HCT116 (cell line): ENCODE measurements around the gene POP4.

Source experiments
- POLR2A ChIP-seq: IDR thresholded peaks from 2 replicates; pipeline ENCODE4 v1.7.0; 2011; ENCODE audit warnings: borderline replicate concordance; ENCODE audit not compliant: insufficient read depth, insufficient read length; ENCODE audit errors: extremely low read depth
- TCF7L2 ChIP-seq: IDR thresholded peaks from 2 replicates; pipeline ENCODE4 v1.7.0; 2011; ENCODE audit warnings: borderline replicate concordance, inconsistent platforms; ENCODE audit not compliant: insufficient read depth, insufficient read length; ENCODE audit errors: extremely low read depth

GRCh38 chr19:29596885-29597525 lies 9.1 kb upstream of the POP4 start:
- TF ChIP-seq TCF7L2 (no peak), POLR2A (no peak)
